ENCODE data around the gene CNNM2. TPM values are rescaled to one million over a fixed set of nuclear protein-coding genes. Genes with fewer than 3 reads are reported as not detected.
"Not testable (repeated sequence)": the region's sequence is repeated elsewhere in the genome, so short reads cannot be mapped to it uniquely, and the experiment has no call there.

The CNNM2 gene
- total and polyA plus RNA-seq, 5 experiments from 2014 or later, result 4.4 to 15.5 (median 5.7) TPM

GRCh38 chr10:102906507-102906906, 11.6 kb upstream of the CNNM2 start:
- ATAC-seq (no peak), DNase-seq (no peak)
- no peaks in the 10 kb centered on the region for H3K27me3 Mint-ChIP-seq
- no peaks in the 10 kb centered on the region for H3K36me3 Mint-ChIP-seq
- no peaks in the 10 kb centered on the region for H3K9me3 Mint-ChIP-seq
- H3K4me1 Mint-ChIP-seq, result no peaks in the 10 kb centered on the region
- POLR2A ChIA-PET, result no interaction called here
- no peak overlapping the region for H3K4me3 Mint-ChIP-seq
- H3K27ac Mint-ChIP-seq, result no peak overlapping the region

- Mint-ChIP-seq H3K27ac (no peak overlapping the region), H3K4me1 (peaks cover 4 to 23% (median 16%) of the 10 kb centered on the region in 4 donors), H3K36me3 (no peaks in the 10 kb centered on the region), H3K27me3 (peaks cover 0 to 17% (median 2%) of the 10 kb centered on the region in 5 donors), H3K9me3 (no peaks in the 10 kb centered on the region), H3K4me3 (no peak overlapping the region)
- DNase-seq (no peak), ATAC-seq (no peak)
- POLR2A ChIA-PET, result interaction anchor here (0.7 to 1.0 kb wide), 2 partner anchors 13 to 385 kb away, joined by 3 to 6 read pairs; no protein-coding TSS in a partner anchor
These were observed 3.3 kb upstream of the CNNM2 start for GRCh38 chr10:102914781-102915180.

DNA sequence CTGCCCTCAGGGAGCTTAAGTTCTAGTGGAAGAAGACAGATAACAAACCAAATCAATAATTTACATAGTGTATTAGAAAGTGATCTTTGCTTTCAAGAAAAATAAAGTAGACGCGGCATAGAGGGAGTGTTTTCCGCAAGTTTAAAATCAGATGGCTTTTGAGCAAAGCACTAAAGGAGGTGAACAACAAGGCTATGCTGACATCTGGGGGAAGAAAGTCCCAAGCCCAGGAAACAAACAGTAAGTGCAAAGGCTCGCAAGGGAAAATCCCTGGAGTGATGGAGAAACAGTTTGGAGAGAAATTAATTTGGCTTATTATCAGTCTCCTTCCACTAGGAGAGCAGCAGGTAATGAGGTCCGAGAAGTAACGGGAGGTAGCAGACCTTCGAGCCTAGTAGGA, 1.9 kb upstream of the CNNM2 start:
- DNase-seq (no peak), ATAC-seq (no peak)
- Mint-ChIP-seq H3K36me3 (no peaks in the 10 kb centered on the region), H3K4me1 (peaks cover 13 to 37% (median 30%) of the 10 kb centered on the region in 4 donors), H3K27ac (peak overlapping the region in 4 of 10 donors; percentile 15 to 95 (median 38)), H3K9me3 (no peaks in the 10 kb centered on the region), H3K4me3 (peak overlapping the region; percentile 51 to 99 (median 95)), H3K27me3 (peaks cover 0 to 17% (median 2%) of the 10 kb centered on the region in 5 donors)
- POLR2A ChIA-PET, result interaction anchor here (0.6 to 3.0 kb wide), 2 partner anchors 155 to 275 kb away, joined by 3 to 28 read pairs; no protein-coding TSS in a partner anchor

DNA sequence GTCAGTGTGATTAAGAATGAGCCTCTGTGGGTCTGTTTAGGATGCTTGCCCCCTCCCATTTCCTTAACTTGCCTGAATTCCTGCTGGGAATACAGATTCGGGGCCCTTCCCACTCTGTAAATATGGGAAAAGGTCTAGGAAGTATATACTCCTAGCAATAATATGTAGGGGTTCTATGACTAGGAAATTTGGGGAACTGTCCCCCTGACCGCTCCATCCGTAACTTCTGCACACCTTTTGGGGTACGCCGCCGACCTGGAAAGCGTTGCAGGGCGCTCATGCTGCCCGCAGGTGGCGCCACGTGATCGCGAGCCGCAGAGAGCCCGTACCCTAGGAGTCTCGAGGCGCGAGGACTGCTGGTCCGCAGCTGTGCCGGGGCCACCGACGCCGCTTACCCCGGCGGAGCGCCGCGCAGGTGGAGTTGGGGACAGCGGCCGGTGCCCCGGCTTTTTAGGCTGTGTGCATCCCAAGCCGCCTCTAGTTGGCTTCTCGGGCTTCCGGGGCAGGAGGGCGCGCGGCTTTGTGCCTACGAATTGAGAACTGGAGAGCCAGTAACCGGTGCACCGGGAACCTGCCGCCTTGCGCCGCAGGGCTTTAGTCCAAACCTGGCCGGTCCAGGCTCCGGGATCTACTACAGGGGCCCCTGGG, 656 bp upstream of the CNNM2 start:
- ATAC-seq (peak; percentile 51 to 57), DNase-seq (peak; percentile 75 to 88 (median 82))
- H3K9me3 Mint-ChIP-seq, result no peaks in the 10 kb centered on the region
- peaks cover 0 to 17% (median 2%) of the 10 kb centered on the region in 5 donors for H3K27me3 Mint-ChIP-seq
- H3K27ac Mint-ChIP-seq, result peak overlapping the region; percentile 91 to 98 (median 96)
- POLR2A ChIA-PET, result interaction anchor here (0.6 to 3.0 kb wide), 13 partner anchors 138 to 1920 kb away, joined by 3 to 28 read pairs (median 4); partner anchors contain the start of genes ARL3, CALHM2, NT5C2 and SFXN2
- H3K4me1 Mint-ChIP-seq, result peaks cover 18 to 50% (median 43%) of the 10 kb centered on the region in 4 donors
- peak overlapping the region; percentile 94 to 99 (median 96) for H3K4me3 Mint-ChIP-seq
- H3K36me3 Mint-ChIP-seq, result peaks cover 0 to 2% (median 0%) of the 10 kb centered on the region in 3 donors

- Mint-ChIP-seq H3K4me1 (peaks cover 23 to 64% (median 56%) of the 10 kb centered on the region in 4 donors), H3K27ac (peak overlapping the region in 5 of 10 donors; percentile 32 to 97 (median 95)), H3K36me3 (peaks cover 0 to 2% (median 0%) of the 10 kb centered on the region in 3 donors), H3K9me3 (no peaks in the 10 kb centered on the region), H3K27me3 (peaks cover 0 to 14% (median 2%) of the 10 kb centered on the region in 5 donors), H3K4me3 (peak overlapping the region; percentile 94 to 99 (median 96))
- DNase-seq (peak in 8 of 10 donors; percentile 11 to 38 (median 28)), ATAC-seq (no peak)
- POLR2A ChIA-PET, result interaction anchor here (1.0 to 3.0 kb wide), 7 partner anchors 136 to 381 kb away, joined by 4 to 28 read pairs (median 8); partner anchors contain the start of genes ARL3, NT5C2, SFXN2 and WBP1L
These were observed 737 bp downstream of the CNNM2 start for GRCh38 chr10:102918817-102919245.

GRCh38 chr10:102919246-102919959, 1.3 kb downstream of the CNNM2 start:
- Mint-ChIP-seq H3K36me3 (peaks cover 0 to 2% (median 0%) of the 10 kb centered on the region in 3 donors), H3K4me1 (peaks cover 23 to 67% (median 60%) of the 10 kb centered on the region in 4 donors), H3K27me3 (peaks cover 0 to 11% (median 2%) of the 10 kb centered on the region in 5 donors), H3K27ac (peak overlapping the region in 8 of 10 donors; percentile 15 to 97 (median 69)), H3K4me3 (peak overlapping the region; percentile 86 to 99 (median 96)), H3K9me3 (no peaks in the 10 kb centered on the region)
- DNase-seq (peak in 3 of 10 donors; percentile 1 to 17 (median 7)), ATAC-seq (no peak)
- POLR2A ChIA-PET, result interaction anchor here (0.6 to 2.5 kb wide), 2 partner anchors 9 to 136 kb away, joined by 3 to 9 read pairs; no protein-coding TSS in a partner anchor

DNA sequence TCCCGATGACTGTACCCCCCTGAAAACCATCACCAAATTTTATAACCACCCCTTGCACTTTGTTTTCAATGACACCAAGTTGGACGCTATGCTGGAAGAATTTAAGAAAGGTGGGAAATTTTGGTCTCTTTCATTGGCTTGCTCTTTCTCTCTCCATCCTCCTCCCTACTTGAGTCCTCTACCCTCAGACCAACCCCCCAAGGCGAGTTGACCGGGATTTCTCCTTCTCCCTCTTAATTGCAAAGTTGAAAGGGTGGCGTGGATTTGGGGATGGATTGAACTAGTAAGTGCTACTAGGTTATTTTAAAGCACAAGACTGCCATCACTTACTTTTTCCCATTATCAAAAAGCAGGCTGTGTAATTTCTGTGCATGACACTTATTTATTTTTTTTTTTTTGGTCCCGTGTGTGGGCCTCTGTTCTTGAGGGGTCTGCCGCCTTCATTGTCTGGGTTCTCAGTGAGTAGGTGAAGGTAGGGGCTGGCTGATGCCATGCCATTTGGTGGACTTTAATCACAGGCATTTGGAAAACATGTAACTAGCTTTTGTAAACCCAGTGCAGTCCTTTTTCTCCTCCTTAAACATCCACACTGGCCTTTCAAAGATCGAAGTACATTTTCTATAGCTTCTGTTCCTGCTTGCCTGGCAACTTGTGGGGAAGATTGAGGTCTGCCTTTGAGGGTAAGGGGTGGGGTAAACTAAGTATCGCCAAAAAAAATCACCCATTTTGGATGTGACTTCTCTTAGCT, 2.1 kb downstream of the CNNM2 start:
- Mint-ChIP-seq H3K36me3 (peaks cover 0 to 2% (median 0%) of the 10 kb centered on the region in 3 donors), H3K4me1 (peaks cover 23 to 67% (median 61%) of the 10 kb centered on the region in 4 donors), H3K9me3 (no peaks in the 10 kb centered on the region), H3K27ac (peak overlapping the region in 9 of 10 donors; percentile 41 to 89 (median 75)), H3K27me3 (peaks cover 0 to 6% (median 0%) of the 10 kb centered on the region in 5 donors), H3K4me3 (peak overlapping the region; percentile 86 to 99 (median 96))
- POLR2A ChIA-PET, result interaction anchor here (0.6 to 2.5 kb wide), 4 partner anchors 9 to 423 kb away, joined by 3 to 9 read pairs (median 4); no protein-coding TSS in a partner anchor
- ATAC-seq, result no peak
- no peak for DNase-seq

- DNase-seq, result no peak
- Mint-ChIP-seq H3K36me3 (peaks cover 0 to 13% (median 8%) of the 10 kb centered on the region in 3 donors), H3K27me3 (no peaks in the 10 kb centered on the region), H3K27ac (no peak overlapping the region), H3K4me3 (peak overlapping the region in 6 of 10 donors; percentile 6 to 18 (median 10)), H3K4me1 (peaks cover 22 to 70% (median 65%) of the 10 kb centered on the region in 4 donors), H3K9me3 (no peaks in the 10 kb centered on the region)
- POLR2A ChIA-PET, result no interaction called here
- ATAC-seq, result no peak
These were observed 5.5 kb downstream of the CNNM2 start for GRCh38 chr10:102923601-102924000.

DNA sequence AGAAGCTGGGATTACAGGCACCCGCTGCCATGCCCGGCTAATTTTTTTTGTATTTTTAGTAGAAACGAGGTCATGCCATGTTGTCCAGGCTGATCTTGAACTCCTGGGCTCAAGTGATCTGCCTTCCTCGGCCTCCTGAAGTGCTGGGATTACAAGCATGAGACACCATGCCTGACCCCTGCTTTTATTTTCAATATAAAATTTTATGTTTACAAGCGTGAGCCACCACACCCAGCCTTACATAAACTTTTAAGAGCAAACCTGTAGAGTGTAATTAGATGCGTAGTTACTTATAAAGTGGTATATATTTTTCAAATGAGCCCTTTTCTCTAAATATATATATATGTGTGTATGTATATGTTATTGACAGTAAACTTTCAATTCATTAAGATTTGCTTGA, 8.7 kb downstream of the CNNM2 start:
- Mint-ChIP-seq H3K4me1 (peaks cover 11 to 48% (median 41%) of the 10 kb centered on the region in 4 donors), H3K27me3 (no peaks in the 10 kb centered on the region), H3K36me3 (peaks cover 0 to 28% (median 22%) of the 10 kb centered on the region in 3 donors), H3K27ac (no peak overlapping the region), H3K9me3 (no peaks in the 10 kb centered on the region), H3K4me3 (no peak overlapping the region)
- POLR2A ChIA-PET, result no interaction called here
- ATAC-seq, result no peak
- DNase-seq, result no peak

DNA sequence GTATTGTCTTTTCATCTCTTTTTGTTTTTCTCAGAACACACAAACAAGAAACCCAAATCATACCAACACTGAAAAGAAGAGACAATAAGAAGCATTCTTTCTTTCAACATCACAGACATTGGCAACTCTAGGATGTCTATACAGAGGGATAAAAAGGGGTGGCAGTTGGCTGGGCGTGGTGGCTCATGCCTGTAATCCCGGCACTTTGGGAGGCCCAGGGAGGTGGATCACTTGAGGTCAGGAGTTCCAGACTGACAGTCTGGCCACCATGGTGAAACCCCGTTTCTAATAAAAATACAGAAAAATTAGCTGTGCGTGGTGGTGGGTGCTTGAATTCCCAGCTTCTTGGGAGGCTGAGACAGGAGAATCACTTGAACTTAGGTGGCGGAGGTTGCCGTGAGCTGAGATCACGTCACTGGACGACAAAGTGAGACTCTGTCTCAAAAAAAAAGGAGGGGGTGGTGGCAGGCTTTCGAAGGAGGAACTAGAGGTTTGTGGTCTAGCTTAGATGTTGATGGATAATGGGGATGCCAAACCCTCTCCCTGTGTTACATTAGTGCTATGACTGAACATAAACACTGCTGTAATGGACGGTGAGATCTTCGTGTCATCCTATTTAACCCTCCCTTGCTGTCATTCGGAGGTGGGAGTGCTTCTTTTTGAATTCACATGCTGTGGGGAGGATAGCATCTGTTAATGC, 9.4 kb downstream of the CNNM2 start:
- H3K36me3 Mint-ChIP-seq, result peaks cover 0 to 29% (median 26%) of the 10 kb centered on the region in 3 donors
- no peaks in the 10 kb centered on the region for H3K9me3 Mint-ChIP-seq
- H3K27me3 Mint-ChIP-seq, result no peaks in the 10 kb centered on the region
- peak in 1 of 10 donors; percentile 10 for DNase-seq
- POLR2A ChIA-PET, result no interaction called here
- peak overlapping the region in 3 of 10 donors; percentile 15 to 67 (median 40) for H3K27ac Mint-ChIP-seq
- H3K4me1 Mint-ChIP-seq, result peaks cover 8 to 44% (median 35%) of the 10 kb centered on the region in 4 donors
- H3K4me3 Mint-ChIP-seq, result no peak overlapping the region
- peak in 1 of 2 donors; percentile 39 for ATAC-seq

DNA sequence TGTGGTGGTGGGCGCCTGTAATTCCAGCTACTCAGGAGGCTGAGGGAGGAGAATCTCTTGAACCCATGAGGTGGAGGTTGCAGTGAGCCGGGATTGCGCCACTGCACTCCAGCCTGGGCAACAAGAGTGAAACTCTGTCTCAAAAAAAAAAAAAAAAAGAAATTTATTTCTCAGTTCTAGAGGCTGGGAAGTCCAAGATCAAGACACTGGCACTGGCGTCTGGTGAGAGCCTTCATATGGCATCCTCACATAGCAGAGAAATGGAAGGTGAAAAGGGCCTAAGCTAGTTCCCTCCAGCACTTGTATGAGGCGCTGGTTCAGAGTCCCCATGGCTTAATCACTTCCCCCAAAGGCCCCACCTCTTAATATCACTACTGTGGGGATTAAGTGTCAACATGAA, 10.3 kb downstream of the CNNM2 start:
- Mint-ChIP-seq H3K36me3 (peaks cover 0 to 30% (median 29%) of the 10 kb centered on the region in 3 donors), H3K4me1 (peaks cover 3 to 34% (median 25%) of the 10 kb centered on the region in 4 donors)
- DNase-seq, H3K27me3 Mint-ChIP-seq, H3K9me3 Mint-ChIP-seq, ATAC-seq, H3K4me3 Mint-ChIP-seq, H3K27ac Mint-ChIP-seq: not testable (repeated sequence)
- POLR2A ChIA-PET, result interaction anchor here (0.7 kb wide), 1 partner anchor 9 kb away, joined by 3 read pairs; no protein-coding TSS in a partner anchor

Measured in naive thymus-derived CD8-positive, alpha-beta T cell (primary cell).